ENCODE data around the gene MYLK4. TPM values are rescaled to one million over a fixed set of nuclear protein-coding genes. Genes with fewer than 3 reads are reported as not detected.

MYLK4 gene
- total and polyA plus RNA-seq, 2 donors (not counting 3 experiments of a cell fraction or from before 2014, with no cell fraction given), result 0.41 to 0.62 TPM

GRCh38 chr6:2797564-2798031, 46.9 kb upstream of the MYLK4 start:
- TF ChIP-seq GATA2 (IDR thresholded peaks at IDR 0.05; ENCODE audit: insufficient read depth, insufficient read length, low read depth, low read length) (no peak), JUN (IDR thresholded peaks at IDR 0.05; ENCODE audit: borderline replicate concordance, insufficient read depth, insufficient read length, low read depth) (no peak), MYC (IDR thresholded peaks at IDR 0.05; ENCODE audit: low read depth, low read length) (no peak)
- TF ChIP-seq, protein P1, sequence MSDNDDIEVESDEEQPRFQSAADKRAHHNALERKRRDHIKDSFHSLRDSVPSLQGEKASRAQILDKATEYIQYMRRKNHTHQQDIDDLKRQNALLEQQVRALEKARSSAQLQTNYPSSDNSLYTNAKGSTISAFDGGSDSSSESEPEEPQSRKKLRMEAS (IDR thresholded peaks at IDR 0.05; ENCODE audit: insufficient read depth, insufficient read length), result no peak
- H3K9me3 ChIP-seq (replicated peaks; ENCODE audit: control insufficient read depth, insufficient read depth, low read length), result no peaks in the 10 kb centered on the region
- no peak overlapping the region for H2AFZ ChIP-seq (ENCODE audit: low read depth, low read length)
- no peaks in the 10 kb centered on the region for H3K9me1 ChIP-seq (replicated peaks; ENCODE audit: control insufficient read depth, extremely low read depth, insufficient read depth, low read length)
- no peaks in the 10 kb centered on the region for H3K36me3 ChIP-seq (ENCODE audit: control insufficient read depth in 2 of 2, extremely low read depth in 1 of 2, insufficient read depth in 2 of 2, low read length in 2 of 2)
- intact Hi-C loops (cut with micrococcal nuclease), result no loop called here
- no peak overlapping the region for H3K27ac ChIP-seq (ENCODE audit: insufficient read depth, low read depth, low read length)
- FAIRE-seq (peak; percentile 28), DNase-seq (ENCODE audit: low read depth, low spot score) (no peak)
- POLR2A ChIA-PET, result no interaction called here
- no peak overlapping the region for H3K9ac ChIP-seq (replicated peaks; ENCODE audit: extremely low read depth, insufficient read depth, low read length)
- H4K20me1 ChIP-seq (replicated peaks; ENCODE audit: control insufficient read depth, extremely low read depth, insufficient read depth, low read length), result no peaks in the 10 kb centered on the region
- CTCF ChIA-PET, result interaction anchor here (0.8 to 1.6 kb wide), 4 partner anchors 14 to 135 kb away, joined by 3 to 4 read pairs (median 3); no protein-coding TSS in a partner anchor
- H3K4me2 ChIP-seq (ENCODE audit: insufficient read depth, low read length), result no peak overlapping the region
- peaks cover 16% of the 10 kb centered on the region for H3K4me1 ChIP-seq (ENCODE audit: control insufficient read depth, extremely low read depth, insufficient read depth, low read length)
- BruUV-seq (replicated peaks), result no TSS peak
- H3K4me3 ChIP-seq (replicated peaks in 1 of 3; ENCODE audit: insufficient read depth in 1 of 3, low read depth in 1 of 3, low read length in 3 of 3), result no peak overlapping the region
- no peaks in the 10 kb centered on the region for H3K27me3 ChIP-seq (ENCODE audit: control insufficient read depth in 2 of 2, insufficient read depth in 2 of 2, low read length in 2 of 2)
- dilution Hi-C loops (cut with MboI; ENCODE audit: extremely low pct_ligation_motif_present, low sequenced_read_pairs), result no loop called here
- H3K79me2 ChIP-seq (ENCODE audit: control insufficient read depth, insufficient read depth, low read length), result no peaks in the 10 kb centered on the region

GRCh38 chr6:2796861-2797260, 46.1 kb upstream of the MYLK4 start:
- DNase-seq (ENCODE audit: low read depth, low spot score) (no peak), FAIRE-seq (no peak)
- dilution Hi-C loops (cut with MboI; ENCODE audit: extremely low pct_ligation_motif_present, low sequenced_read_pairs) (no loop called here), intact Hi-C loops (cut with micrococcal nuclease) (no loop called here)
- POLR2A ChIA-PET, result no interaction called here
- peaks cover 15% of the 10 kb centered on the region for H3K4me1 ChIP-seq (ENCODE audit: control insufficient read depth, extremely low read depth, insufficient read depth, low read length)
- CTCF ChIA-PET, result interaction anchor here (1.2 to 1.6 kb wide), 3 partner anchors 49 to 136 kb away, joined by 3 to 6 read pairs (median 3); no protein-coding TSS in a partner anchor
- BruUV-seq (replicated peaks), result no TSS peak
- no peaks in the 10 kb centered on the region for H3K9me1 ChIP-seq (replicated peaks; ENCODE audit: control insufficient read depth, extremely low read depth, insufficient read depth, low read length)
- H3K9me3 ChIP-seq (replicated peaks; ENCODE audit: control insufficient read depth, insufficient read depth, low read length), result no peaks in the 10 kb centered on the region
- H3K79me2 ChIP-seq (ENCODE audit: control insufficient read depth, insufficient read depth, low read length), result no peaks in the 10 kb centered on the region
- H4K20me1 ChIP-seq (replicated peaks; ENCODE audit: control insufficient read depth, extremely low read depth, insufficient read depth, low read length), result no peaks in the 10 kb centered on the region
- no peak overlapping the region for H3K4me2 ChIP-seq (ENCODE audit: insufficient read depth, low read length)
- TF ChIP-seq EZH2 (IDR thresholded peaks at IDR 0.05; ENCODE audit: borderline replicate concordance, low read depth, low read length, severe bottlenecking), result no peak
- TF ChIP-seq, protein P1 (IDR thresholded peaks at IDR 0.05; ENCODE audit: insufficient read depth, insufficient read length), result no peak
- no peak for TF ChIP-seq MYC (IDR thresholded peaks at IDR 0.05; ENCODE audit: low read depth, low read length)
- TF ChIP-seq JUN (IDR thresholded peaks at IDR 0.05; ENCODE audit: borderline replicate concordance, insufficient read depth, insufficient read length, low read depth), result no peak
- TF ChIP-seq FOS (IDR thresholded peaks at IDR 0.05; ENCODE audit: borderline replicate concordance, insufficient read depth, low read length), result no peak
- no peak for TF ChIP-seq POLR2AphosphoS5 (IDR thresholded peaks at IDR 0.05; ENCODE audit: insufficient read depth, low read depth, low read length)
- TF ChIP-seq GATA2 (IDR thresholded peaks at IDR 0.05; ENCODE audit: insufficient read depth, insufficient read length, low read depth, low read length), result no peak
- TF ChIP-seq, protein P2, sequence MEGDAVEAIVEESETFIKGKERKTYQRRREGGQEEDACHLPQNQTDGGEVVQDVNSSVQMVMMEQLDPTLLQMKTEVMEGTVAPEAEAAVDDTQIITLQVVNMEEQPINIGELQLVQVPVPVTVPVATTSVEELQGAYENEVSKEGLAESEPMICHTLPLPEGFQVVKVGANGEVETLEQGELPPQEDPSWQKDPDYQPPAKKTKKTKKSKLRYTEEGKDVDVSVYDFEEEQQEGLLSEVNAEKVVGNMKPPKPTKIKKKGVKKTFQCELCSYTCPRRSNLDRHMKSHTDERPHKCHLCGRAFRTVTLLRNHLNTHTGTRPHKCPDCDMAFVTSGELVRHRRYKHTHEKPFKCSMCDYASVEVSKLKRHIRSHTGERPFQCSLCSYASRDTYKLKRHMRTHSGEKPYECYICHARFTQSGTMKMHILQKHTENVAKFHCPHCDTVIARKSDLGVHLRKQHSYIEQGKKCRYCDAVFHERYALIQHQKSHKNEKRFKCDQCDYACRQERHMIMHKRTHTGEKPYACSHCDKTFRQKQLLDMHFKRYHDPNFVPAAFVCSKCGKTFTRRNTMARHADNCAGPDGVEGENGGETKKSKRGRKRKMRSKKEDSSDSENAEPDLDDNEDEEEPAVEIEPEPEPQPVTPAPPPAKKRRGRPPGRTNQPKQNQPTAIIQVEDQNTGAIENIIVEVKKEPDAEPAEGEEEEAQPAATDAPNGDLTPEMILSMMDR (IDR thresholded peaks at IDR 0.05; ENCODE audit: extremely low read depth in 1 of 2, insufficient read depth in 1 of 2, low read depth in 1 of 2, low read length in 2 of 2), result no peak
- no peak for TF ChIP-seq POLR2A (IDR thresholded peaks at IDR 0.05; ENCODE audit: low read depth, low read length)
- no peak overlapping the region for H3K27ac ChIP-seq (ENCODE audit: insufficient read depth, low read depth, low read length)
- no peak overlapping the region for H2AFZ ChIP-seq (ENCODE audit: low read depth, low read length)
- H3K27me3 ChIP-seq (ENCODE audit: control insufficient read depth in 2 of 2, insufficient read depth in 2 of 2, low read length in 2 of 2), result no peaks in the 10 kb centered on the region
- no peak overlapping the region for H3K4me3 ChIP-seq (replicated peaks in 1 of 3; ENCODE audit: insufficient read depth in 1 of 3, low read depth in 1 of 3, low read length in 3 of 3)
- H3K9ac ChIP-seq (replicated peaks; ENCODE audit: extremely low read depth, insufficient read depth, low read length), result no peak overlapping the region
- H3K36me3 ChIP-seq (ENCODE audit: control insufficient read depth in 2 of 2, extremely low read depth in 1 of 2, insufficient read depth in 2 of 2, low read length in 2 of 2), result no peaks in the 10 kb centered on the region
